LNCAP (cell line): ENCODE data around the gene MTURN.

Source experiments
- TF ChIP-seq, protein P1 (sequence below): fragments of 450-650 bp; IDR thresholded peaks from 2 replicates; pipeline ENCODE4 v1.5.1; 2017; ENCODE audit warnings: mild to moderate bottlenecking

MTURN gene

DNA sequence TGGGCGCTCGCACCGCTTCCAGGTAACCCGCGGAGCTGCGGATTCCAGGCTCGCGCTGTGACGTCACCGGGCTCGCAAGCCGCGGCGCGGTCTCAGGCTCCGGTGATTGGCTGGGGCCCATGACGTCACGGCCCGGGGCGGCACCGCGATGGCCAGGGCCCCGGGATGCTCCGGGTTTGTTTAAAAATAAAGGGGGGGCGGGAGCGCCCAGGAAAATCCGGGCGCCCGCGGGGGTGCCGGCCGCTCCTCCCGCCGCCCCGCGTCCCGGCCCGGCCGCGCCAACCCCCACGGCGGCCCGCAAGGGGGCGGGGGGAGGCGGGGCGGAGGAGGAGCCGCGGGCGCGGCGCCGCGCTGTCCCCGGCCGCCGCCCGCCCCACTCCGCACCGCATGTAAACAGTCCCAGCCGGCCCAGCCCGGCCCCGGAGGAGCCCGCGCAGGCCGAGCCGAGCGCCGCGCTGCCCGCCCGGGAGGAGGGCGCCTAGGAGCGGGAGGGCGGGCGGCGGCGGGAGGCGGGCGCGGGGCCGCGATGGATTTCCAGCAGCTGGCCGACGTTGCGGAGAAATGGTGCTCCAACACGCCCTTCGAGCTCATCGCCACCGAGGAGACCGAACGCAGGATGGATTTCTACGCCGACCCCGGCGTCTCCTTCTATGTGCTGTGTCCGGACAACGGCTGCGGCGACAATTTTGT, at the start of gene MTURN:
Gene MTURN (plus strand): TSS at position 376 of the 690 bp plus-strand sequence. CDS start 151 bp downstream, at position 527.
- TF ChIP-seq, protein P1, sequence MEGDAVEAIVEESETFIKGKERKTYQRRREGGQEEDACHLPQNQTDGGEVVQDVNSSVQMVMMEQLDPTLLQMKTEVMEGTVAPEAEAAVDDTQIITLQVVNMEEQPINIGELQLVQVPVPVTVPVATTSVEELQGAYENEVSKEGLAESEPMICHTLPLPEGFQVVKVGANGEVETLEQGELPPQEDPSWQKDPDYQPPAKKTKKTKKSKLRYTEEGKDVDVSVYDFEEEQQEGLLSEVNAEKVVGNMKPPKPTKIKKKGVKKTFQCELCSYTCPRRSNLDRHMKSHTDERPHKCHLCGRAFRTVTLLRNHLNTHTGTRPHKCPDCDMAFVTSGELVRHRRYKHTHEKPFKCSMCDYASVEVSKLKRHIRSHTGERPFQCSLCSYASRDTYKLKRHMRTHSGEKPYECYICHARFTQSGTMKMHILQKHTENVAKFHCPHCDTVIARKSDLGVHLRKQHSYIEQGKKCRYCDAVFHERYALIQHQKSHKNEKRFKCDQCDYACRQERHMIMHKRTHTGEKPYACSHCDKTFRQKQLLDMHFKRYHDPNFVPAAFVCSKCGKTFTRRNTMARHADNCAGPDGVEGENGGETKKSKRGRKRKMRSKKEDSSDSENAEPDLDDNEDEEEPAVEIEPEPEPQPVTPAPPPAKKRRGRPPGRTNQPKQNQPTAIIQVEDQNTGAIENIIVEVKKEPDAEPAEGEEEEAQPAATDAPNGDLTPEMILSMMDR = no peak

DNA sequence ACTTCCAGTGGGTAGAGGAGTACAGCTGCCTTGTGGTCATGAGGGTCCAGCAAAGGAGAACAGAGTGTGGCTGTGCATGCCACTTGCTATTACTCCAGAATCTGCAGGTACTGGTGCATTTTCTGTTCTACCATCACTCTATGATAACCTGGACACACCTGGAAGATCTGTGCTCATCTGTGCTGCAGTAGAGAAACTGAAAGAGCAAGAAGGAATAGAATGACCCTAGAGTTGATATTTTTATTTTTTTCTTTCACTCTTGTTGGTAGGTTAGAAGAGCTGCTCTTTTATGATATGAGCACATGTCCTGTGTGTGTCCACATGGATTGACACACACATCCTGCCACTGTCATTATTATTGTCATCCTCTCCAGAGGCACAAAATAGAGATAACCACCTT, 48.3 kb upstream of the MTURN start:
- TF ChIP-seq, protein P1 = no peak

DNA sequence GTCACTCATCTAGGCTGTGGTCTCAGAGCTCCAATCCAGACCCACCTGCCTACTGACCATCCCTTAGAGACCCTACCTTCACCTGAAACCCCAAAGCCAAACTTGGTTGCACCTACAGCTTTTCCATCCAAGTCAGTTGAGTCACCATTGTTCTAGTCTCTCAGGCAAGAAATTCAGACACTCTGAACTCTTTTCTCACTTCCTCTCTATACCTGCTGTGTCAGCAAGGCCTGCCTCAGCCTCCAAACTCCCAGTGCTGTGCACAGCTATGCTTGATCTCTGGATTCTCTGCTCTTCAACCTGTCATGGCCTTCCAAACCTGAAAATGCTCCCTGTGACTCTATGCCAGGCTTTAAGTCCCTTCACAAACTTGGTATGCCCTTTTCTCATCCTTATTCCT, 47.4 kb upstream of the MTURN start:
- TF ChIP-seq, protein P1 = no peak

DNA sequence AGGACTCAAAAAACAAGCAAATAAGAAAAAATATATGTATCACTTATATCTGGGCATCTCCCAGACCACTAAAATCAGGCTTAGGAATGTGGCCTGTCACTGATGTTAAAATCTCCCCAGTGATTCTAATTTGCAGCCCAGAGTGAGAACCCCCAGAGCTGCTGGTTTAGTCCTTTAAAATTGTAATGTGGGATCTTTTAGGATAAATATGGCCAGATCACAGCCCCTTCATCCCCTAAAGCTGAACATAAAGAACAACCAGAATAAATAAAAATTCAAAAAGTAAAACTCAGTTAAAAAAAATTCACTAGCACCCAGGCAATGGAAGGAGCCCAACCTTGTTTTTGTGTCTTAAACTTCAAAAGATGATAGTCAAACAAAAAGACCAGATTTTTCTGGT, 46.4 kb upstream of the MTURN start:
- TF ChIP-seq, protein P1 = no peak

DNA sequence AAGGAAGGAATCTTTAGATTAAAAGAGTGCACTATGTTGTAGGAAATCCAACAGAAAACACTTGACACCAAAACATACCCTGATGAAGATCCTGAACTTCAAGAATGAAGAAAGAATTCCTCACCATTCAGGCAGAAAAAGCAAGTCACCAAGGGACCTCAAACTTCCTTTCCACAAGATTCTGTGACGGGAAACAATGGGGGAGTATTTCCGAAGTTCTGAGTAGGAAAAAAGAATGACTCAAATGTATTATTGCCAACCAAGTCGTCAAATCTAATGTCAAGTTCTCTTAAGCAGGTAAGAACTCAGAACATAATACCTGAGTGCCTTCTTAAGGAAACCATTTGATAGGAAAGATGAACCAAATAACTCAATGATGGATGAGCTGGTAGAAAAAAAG, 44.7 kb upstream of the MTURN start:
- TF ChIP-seq, protein P1 = no peak

DNA sequence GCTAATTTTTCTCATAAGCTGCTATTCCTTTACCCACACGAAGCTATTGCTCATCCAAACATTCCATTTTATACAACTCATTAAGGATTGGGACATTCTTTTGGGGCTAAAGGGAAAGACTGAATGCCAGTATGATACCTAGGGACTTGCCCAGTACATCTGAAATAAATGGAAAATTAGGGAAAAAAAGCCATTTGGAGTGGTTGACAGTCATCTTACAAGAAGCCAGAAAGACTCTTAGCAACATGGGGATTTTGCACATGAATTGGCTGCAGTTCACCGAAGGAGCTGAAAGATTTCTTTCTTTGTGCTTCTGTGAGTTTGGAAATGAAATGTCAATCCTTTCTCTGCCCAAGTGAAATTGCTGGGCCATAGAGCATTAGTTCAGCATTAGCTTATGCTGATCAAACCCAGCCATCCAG, 43.3 kb upstream of the MTURN start:
- TF ChIP-seq, protein P1 = no peak

DNA sequence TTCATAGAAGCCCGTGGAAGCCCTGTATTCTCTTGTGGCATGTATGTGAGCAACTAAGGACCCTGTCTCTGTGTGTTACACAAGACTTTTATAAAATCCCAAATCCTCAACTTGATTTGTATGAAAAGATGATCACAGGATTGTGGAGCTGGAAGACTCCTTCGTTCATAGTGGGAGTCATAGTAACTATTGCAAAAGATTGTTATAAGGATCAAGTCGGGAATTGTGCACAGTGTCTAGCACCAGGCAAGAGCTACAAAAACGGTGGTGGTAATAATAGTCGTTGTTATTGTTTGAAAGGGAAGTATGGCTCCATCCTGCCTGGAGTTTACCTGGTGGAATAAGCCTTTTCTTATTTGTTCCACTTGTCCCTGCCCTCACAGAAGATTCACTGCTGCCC, 42.8 kb upstream of the MTURN start:
- TF ChIP-seq, protein P1 = no peak
